Measurements from ENCODE around the gene FALEC. TPM values are rescaled to one million over a fixed set of nuclear protein-coding genes. Genes with fewer than 3 reads are reported as not detected.

The FALEC gene
- total and polyA plus RNA-seq, 9 of the 15 experiments (the other 6 are each of a cell fraction or from before 2014, with no cell fraction given), result 0.15 to 1.8 (median 0.53) TPM; not detected in 5

- in situ Hi-C loops (cut with MboI), result no loop called here
- TF ChIP-seq, protein P1, sequence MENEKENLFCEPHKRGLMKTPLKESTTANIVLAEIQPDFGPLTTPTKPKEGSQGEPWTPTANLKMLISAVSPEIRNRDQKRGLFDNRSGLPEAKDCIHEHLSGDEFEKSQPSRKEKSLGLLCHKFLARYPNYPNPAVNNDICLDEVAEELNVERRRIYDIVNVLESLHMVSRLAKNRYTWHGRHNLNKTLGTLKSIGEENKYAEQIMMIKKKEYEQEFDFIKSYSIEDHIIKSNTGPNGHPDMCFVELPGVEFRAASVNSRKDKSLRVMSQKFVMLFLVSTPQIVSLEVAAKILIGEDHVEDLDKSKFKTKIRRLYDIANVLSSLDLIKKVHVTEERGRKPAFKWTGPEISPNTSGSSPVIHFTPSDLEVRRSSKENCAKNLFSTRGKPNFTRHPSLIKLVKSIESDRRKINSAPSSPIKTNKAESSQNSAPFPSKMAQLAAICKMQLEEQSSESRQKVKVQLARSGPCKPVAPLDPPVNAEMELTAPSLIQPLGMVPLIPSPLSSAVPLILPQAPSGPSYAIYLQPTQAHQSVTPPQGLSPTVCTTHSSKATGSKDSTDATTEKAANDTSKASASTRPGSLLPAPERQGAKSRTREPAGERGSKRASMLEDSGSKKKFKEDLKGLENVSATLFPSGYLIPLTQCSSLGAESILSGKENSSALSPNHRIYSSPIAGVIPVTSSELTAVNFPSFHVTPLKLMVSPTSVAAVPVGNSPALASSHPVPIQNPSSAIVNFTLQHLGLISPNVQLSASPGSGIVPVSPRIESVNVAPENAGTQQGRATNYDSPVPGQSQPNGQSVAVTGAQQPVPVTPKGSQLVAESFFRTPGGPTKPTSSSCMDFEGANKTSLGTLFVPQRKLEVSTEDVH (IDR thresholded peaks at IDR 0.05; ENCODE audit: low read depth, partially characterized antibody), result no peak
- TF ChIP-seq RHOXF2B (CRISPR knock-in tag; conservative IDR thresholded peaks at IDR 0.05) (no peak), ZNF398 (CRISPR knock-in tag; IDR thresholded peaks at IDR 0.05) (no peak), TEAD2 (tag; IDR thresholded peaks at IDR 0.05) (no peak), RBFOX2 (IDR thresholded peaks at IDR 0.05; ENCODE audit: low read depth, low read length) (0 out of 2 replicates have a peak, but pooled peaks have one; percentile 34), POLR2G (IDR thresholded peaks at IDR 0.05; ENCODE audit: low read depth, low read length) (0 out of 2 replicates have a peak, but pooled peaks have one; percentile 17), NFIC (IDR thresholded peaks at IDR 0.05) (peak; percentile 68), SRSF7 (optimal IDR thresholded peaks at IDR 0.05; ENCODE audit: low read depth, low read length) (no peak)
- TF ChIP-seq, protein P2, sequence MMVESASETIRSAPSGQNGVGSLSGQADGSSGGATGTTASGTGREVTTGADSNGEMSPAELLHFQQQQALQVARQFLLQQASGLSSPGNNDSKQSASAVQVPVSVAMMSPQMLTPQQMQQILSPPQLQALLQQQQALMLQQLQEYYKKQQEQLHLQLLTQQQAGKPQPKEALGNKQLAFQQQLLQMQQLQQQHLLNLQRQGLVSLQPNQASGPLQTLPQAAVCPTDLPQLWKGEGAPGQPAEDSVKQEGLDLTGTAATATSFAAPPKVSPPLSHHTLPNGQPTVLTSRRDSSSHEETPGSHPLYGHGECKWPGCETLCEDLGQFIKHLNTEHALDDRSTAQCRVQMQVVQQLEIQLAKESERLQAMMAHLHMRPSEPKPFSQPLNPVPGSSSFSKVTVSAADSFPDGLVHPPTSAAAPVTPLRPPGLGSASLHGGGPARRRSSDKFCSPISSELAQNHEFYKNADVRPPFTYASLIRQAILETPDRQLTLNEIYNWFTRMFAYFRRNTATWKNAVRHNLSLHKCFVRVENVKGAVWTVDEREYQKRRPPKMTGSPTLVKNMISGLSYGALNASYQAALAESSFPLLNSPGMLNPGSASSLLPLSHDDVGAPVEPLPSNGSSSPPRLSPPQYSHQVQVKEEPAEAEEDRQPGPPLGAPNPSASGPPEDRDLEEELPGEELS (CRISPR knock-in tag; IDR thresholded peaks at IDR 0.05; ENCODE audit: borderline replicate concordance), result no peak
- H3K9me1 ChIP-seq (ENCODE audit: control insufficient read depth, insufficient read depth, low read length), result no peaks in the 10 kb centered on the region
- no peaks in the 10 kb centered on the region for H4K20me1 ChIP-seq (replicated peaks; ENCODE audit: control insufficient read depth, insufficient read depth, low read length)
- peak overlapping the region in 1 of 2 experiments; percentile 46; a peak in 2 of 4 replicates for H3K9ac ChIP-seq (ENCODE audit: insufficient read depth in 1 of 2, low read depth in 2 of 2, low read length in 2 of 2)
- peaks cover 39% of the 10 kb centered on the region for H3K36me3 ChIP-seq (ENCODE audit: control insufficient read depth, insufficient read depth, low read length)
- WGBS (ENCODE audit: insufficient coverage, low coverage, missing lambda C conversion rate), result 89% methylated on average over 12 of the region's 12 CpGs
- H3K79me2 ChIP-seq (ENCODE audit: control insufficient read depth, insufficient read depth, low read length), result peaks cover 25% of the 10 kb centered on the region; the same call in 2 of the 3 replicates
- H3K9me3 ChIP-seq (replicated peaks; ENCODE audit: control insufficient read depth, insufficient read depth, low read depth, low read length), result no peaks in the 10 kb centered on the region
- BruUV-seq (replicated peaks), result no TSS peak
- peaks cover 58 to 64% of the 10 kb centered on the region in 2 experiments for H3K4me1 ChIP-seq (replicated peaks in 1 of 2; ENCODE audit: control insufficient read depth in 2 of 2, insufficient read depth in 2 of 2, low read length in 2 of 2)
- intact Hi-C loops (cut with micrococcal nuclease), result no loop called here
- H2AFZ ChIP-seq (ENCODE audit: low read depth, low read length), result no peak overlapping the region
- POLR2A ChIA-PET, result no interaction called here
- H3K27me3 ChIP-seq (ENCODE audit: control insufficient read depth in 2 of 2, insufficient read depth in 2 of 2, low read length in 2 of 2), result no peaks in the 10 kb centered on the region
- H3K4me3 ChIP-seq, result no peak overlapping the region
- no peak for DNase-seq (ENCODE audit: extremely low read depth in 1 of 4, low spot score in 3 of 4)
- no peak overlapping the region for H3K4me2 ChIP-seq (ENCODE audit: insufficient read depth, low read length)
- FAIRE-seq, result no peak
- H3K27ac ChIP-seq (ENCODE audit: extremely low read depth, low read depth, low read length), result no peak overlapping the region
- CTCF ChIA-PET (ENCODE audit: low intra/inter-chr PET ratio), result no interaction called here
- ATAC-seq, result no peak
Observed at GRCh38 chr1:150511551-150511950, 4.0 kb upstream of the FALEC start.

Data from K562 (cell line).